ENCODE results near the gene CRTC3. TPM values are rescaled to one million over a fixed set of nuclear protein-coding genes. Genes with fewer than 3 reads are reported as not detected.

CRTC3 gene
- total and polyA plus RNA-seq, 5 donors from 2014 or later, result 27.5 to 110 (median 31.2) TPM

DNA sequence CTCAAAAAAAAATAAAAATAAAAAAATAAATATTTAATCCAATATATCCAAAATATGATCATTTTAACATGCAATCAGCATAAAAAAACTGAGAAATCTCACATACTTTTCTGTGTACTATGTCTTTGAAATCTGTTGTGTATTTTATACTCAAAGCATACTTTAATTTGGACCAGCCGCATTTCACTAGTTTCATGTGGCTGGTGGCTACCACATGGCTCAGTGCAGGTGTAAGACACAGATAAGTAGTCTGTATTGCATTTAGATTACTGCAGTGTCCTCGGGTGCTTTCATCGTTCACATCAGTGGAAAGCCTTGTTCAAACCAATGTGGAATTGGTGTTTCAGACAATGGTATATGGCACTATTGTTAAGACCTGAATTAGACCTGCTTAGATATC, 11.0 kb downstream of the CRTC3 start:
- DNase-seq, result no peak
- Histone ChIP-seq H3K9me3 (ENCODE audit: control insufficient read depth in 2 of 2, low read length in 2 of 2) (no peaks in the 10 kb centered on the region), H3K36me3 (ENCODE audit: control insufficient read depth, insufficient read depth, low read length) (peaks cover 8% of the 10 kb centered on the region), H3K4me3 (ENCODE audit: low read depth, low read length) (peak overlapping the region; percentile 73), H3K27me3 (ENCODE audit: control insufficient read depth, insufficient read depth, low read length) (no peaks in the 10 kb centered on the region), H3K4me1 (ENCODE audit: control insufficient read depth, insufficient read depth, low read length, poor library complexity, severe bottlenecking) (peaks cover 39% of the 10 kb centered on the region), H3K27ac (ENCODE audit: insufficient read depth, low read length, poor library complexity, severe bottlenecking) (peak overlapping the region; percentile 79)
- no peaks in the 10 kb centered on the region for H3K27me3 Mint-ChIP-seq
- H3K4me3 Mint-ChIP-seq, result peak overlapping the region; percentile 27 to 52 (median 42)
- peak overlapping the region; percentile 14 to 75 (median 36) for H3K27ac Mint-ChIP-seq
- H3K9me3 Mint-ChIP-seq, result no peaks in the 10 kb centered on the region
- H3K4me1 Mint-ChIP-seq, result peaks cover 18 to 89% (median 66%) of the 10 kb centered on the region in 4 donors
- ATAC-seq (ENCODE audit: low read depth in 2 of 2), result no peak
- peaks cover 31% of the 10 kb centered on the region for H3K36me3 Mint-ChIP-seq

- H3K4me1 ChIP-seq (ENCODE audit: control insufficient read depth, insufficient read depth, low read length, poor library complexity, severe bottlenecking), result peaks cover 33% of the 10 kb centered on the region
- Mint-ChIP-seq H3K36me3 (peaks cover 23% of the 10 kb centered on the region), H3K4me1 (peaks cover 21 to 76% (median 52%) of the 10 kb centered on the region in 4 donors), H3K9me3 (no peaks in the 10 kb centered on the region), H3K27me3 (no peaks in the 10 kb centered on the region), H3K27ac (peak overlapping the region; percentile 20 to 82 (median 51)), H3K4me3 (peak overlapping the region in 1 of 4 donors; percentile 30)
- peaks cover 8% of the 10 kb centered on the region for H3K36me3 ChIP-seq (ENCODE audit: control insufficient read depth, insufficient read depth, low read length)
- no peak for ATAC-seq (ENCODE audit: low read depth in 2 of 2)
- DNase-seq, result no peak
- H3K27me3 ChIP-seq (ENCODE audit: control insufficient read depth, insufficient read depth, low read length), result no peaks in the 10 kb centered on the region
- no peak overlapping the region for H3K27ac ChIP-seq (ENCODE audit: insufficient read depth, low read length, poor library complexity, severe bottlenecking)
- H3K9me3 ChIP-seq (ENCODE audit: control insufficient read depth in 2 of 2, low read length in 2 of 2), result no peaks in the 10 kb centered on the region
- H3K4me3 ChIP-seq (ENCODE audit: low read depth, low read length), result no peak overlapping the region
Observed at GRCh38 chr15:90545095-90545494, 15.4 kb downstream of the CRTC3 start.

GRCh38 chr15:90547540-90547939, 17.8 kb downstream of the CRTC3 start:
- Mint-ChIP-seq H3K4me1 (peaks cover 33 to 78% (median 56%) of the 10 kb centered on the region in 4 donors), H3K9me3 (no peaks in the 10 kb centered on the region), H3K27ac (peak overlapping the region; percentile 60 to 91 (median 77)), H3K4me3 (peak overlapping the region in 3 of 4 donors; percentile 30 to 71 (median 58)), H3K27me3 (no peaks in the 10 kb centered on the region), H3K36me3 (peaks cover 35% of the 10 kb centered on the region)
- Histone ChIP-seq H3K36me3 (ENCODE audit: control insufficient read depth, insufficient read depth, low read length) (peaks cover 20% of the 10 kb centered on the region), H3K27ac (ENCODE audit: insufficient read depth, low read length, poor library complexity, severe bottlenecking) (no peak overlapping the region), H3K9me3 (ENCODE audit: control insufficient read depth in 2 of 2, low read length in 2 of 2) (no peaks in the 10 kb centered on the region), H3K4me1 (ENCODE audit: control insufficient read depth, insufficient read depth, low read length, poor library complexity, severe bottlenecking) (peaks cover 14% of the 10 kb centered on the region), H3K27me3 (ENCODE audit: control insufficient read depth, insufficient read depth, low read length) (no peaks in the 10 kb centered on the region), H3K4me3 (ENCODE audit: low read depth, low read length) (peak overlapping the region; percentile 7)
- ATAC-seq (ENCODE audit: low read depth in 2 of 2), result peak; percentile 84 to 86
- peak in 1 of 3 donors; percentile 51 for DNase-seq

DNA sequence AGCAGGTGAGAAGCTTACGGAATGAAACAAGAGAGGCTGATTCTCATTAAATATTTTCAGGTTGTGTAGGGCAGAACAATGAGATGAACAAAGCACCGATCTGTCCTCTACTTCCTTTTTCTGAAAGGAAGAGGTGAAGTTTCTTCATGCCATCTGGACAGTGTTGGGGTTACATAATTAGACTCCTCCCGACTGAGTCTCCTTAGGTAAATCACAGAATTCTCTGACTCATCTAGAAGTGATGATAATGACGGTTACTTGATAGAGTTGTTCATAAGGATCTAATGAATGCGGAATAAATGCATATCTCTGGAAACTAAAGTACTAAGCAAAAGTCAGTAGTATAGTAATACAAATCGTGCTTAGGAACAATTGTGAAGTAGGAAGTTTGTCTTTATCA, 21.2 kb downstream of the CRTC3 start:
- Mint-ChIP-seq H3K9me3 (no peaks in the 10 kb centered on the region), H3K4me1 (peaks cover 39 to 70% (median 57%) of the 10 kb centered on the region in 4 donors), H3K36me3 (peaks cover 40% of the 10 kb centered on the region), H3K4me3 (peak overlapping the region in 1 of 4 donors; percentile 1), H3K27me3 (no peaks in the 10 kb centered on the region), H3K27ac (peak overlapping the region in 2 of 3 donors; percentile 26 to 59)
- H3K36me3 ChIP-seq (ENCODE audit: control insufficient read depth, insufficient read depth, low read length), result peaks cover 12% of the 10 kb centered on the region
- H3K4me3 ChIP-seq (ENCODE audit: low read depth, low read length), result no peak overlapping the region
- no peak for DNase-seq
- peaks cover 14% of the 10 kb centered on the region for H3K4me1 ChIP-seq (ENCODE audit: control insufficient read depth, insufficient read depth, low read length, poor library complexity, severe bottlenecking)
- ATAC-seq (ENCODE audit: low read depth in 2 of 2), result no peak
- no peak overlapping the region for H3K27ac ChIP-seq (ENCODE audit: insufficient read depth, low read length, poor library complexity, severe bottlenecking)
- H3K9me3 ChIP-seq (ENCODE audit: control insufficient read depth in 2 of 2, low read length in 2 of 2), result no peaks in the 10 kb centered on the region
- no peaks in the 10 kb centered on the region for H3K27me3 ChIP-seq (ENCODE audit: control insufficient read depth, insufficient read depth, low read length)

DNA sequence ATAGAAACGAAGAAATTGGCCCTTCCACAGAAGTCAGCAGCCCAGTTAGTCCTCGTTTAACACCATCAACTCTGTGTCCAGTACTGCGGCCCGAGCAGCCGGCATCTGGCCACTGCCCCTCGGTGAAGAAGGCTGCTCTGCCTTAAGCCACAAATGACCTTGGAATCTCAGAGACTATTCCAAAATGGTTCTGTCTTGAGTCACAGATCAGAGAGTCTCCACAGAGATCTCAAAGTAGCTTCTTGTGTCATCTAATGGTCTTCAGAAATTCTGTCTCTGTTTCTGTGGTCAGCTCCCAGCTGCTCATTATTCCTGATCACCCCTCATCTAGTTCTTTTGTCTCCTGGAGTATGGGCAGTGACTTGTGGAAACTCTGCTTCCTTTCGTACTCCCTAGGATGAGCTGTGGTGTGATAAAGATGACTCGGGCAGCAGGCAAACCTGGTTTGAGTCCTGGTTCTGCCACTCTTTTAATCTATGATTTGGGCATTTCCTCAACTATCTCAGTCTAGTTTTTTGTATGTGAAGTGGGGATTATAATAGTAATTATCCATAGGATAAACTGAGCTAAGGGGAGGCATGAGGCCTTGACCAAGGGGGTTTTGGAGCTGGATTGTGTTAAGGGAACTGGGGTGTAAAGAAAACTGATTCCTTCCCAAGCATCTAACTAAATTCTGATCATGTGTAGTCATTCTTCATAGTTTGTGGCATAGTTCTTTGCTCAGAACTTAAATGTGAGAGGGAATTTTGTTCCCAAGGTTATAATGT, 22.6 kb downstream of the CRTC3 start:
- no peak for DNase-seq

DNA sequence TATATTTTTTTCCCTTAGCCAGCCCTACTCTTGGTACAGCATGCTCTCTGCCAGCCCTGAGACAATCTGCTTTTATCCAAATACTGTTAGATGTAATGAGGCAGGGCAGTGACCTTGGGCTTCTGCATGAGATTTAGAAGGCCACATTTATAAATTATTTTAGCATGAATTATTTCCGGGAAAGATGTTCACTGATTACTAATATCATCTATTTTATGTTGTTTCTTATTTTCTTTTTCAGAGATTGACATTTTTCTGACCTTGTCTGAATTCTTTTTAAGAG, 23.1 kb downstream of the CRTC3 start:
- Histone ChIP-seq H3K27ac (ENCODE audit: insufficient read depth, low read length, poor library complexity, severe bottlenecking) (no peak overlapping the region), H3K27me3 (ENCODE audit: control insufficient read depth, insufficient read depth, low read length) (no peaks in the 10 kb centered on the region), H3K4me1 (ENCODE audit: control insufficient read depth, insufficient read depth, low read length, poor library complexity, severe bottlenecking) (peaks cover 11% of the 10 kb centered on the region), H3K9me3 (ENCODE audit: control insufficient read depth in 2 of 2, low read length in 2 of 2) (no peaks in the 10 kb centered on the region), H3K36me3 (ENCODE audit: control insufficient read depth, insufficient read depth, low read length) (peaks cover 12% of the 10 kb centered on the region), H3K4me3 (ENCODE audit: low read depth, low read length) (no peak overlapping the region)
- H3K4me1 Mint-ChIP-seq, result peaks cover 38 to 70% (median 59%) of the 10 kb centered on the region in 4 donors
- H3K4me3 Mint-ChIP-seq, result no peak overlapping the region
- H3K36me3 Mint-ChIP-seq, result peaks cover 34% of the 10 kb centered on the region
- H3K27ac Mint-ChIP-seq, result peak overlapping the region in 1 of 3 donors; percentile 44
- DNase-seq, result no peak
- H3K9me3 Mint-ChIP-seq, result no peaks in the 10 kb centered on the region
- H3K27me3 Mint-ChIP-seq, result no peaks in the 10 kb centered on the region
- ATAC-seq (ENCODE audit: low read depth in 2 of 2), result no peak

More for the DNA sequence above, 22.6 kb downstream of the CRTC3 start:
- Mint-ChIP-seq H3K9me3 (no peaks in the 10 kb centered on the region), H3K36me3 (peaks cover 37% of the 10 kb centered on the region), H3K27me3 (no peaks in the 10 kb centered on the region), H3K4me1 (peaks cover 40 to 70% (median 59%) of the 10 kb centered on the region in 4 donors), H3K4me3 (no peak overlapping the region), H3K27ac (peak overlapping the region in 2 of 3 donors; percentile 44 to 77)
- no peaks in the 10 kb centered on the region for H3K27me3 ChIP-seq (ENCODE audit: control insufficient read depth, insufficient read depth, low read length)
- no peak overlapping the region for H3K4me3 ChIP-seq (ENCODE audit: low read depth, low read length)
- peaks cover 12% of the 10 kb centered on the region for H3K36me3 ChIP-seq (ENCODE audit: control insufficient read depth, insufficient read depth, low read length)
- ATAC-seq (ENCODE audit: low read depth in 2 of 2), result no peak
- H3K9me3 ChIP-seq (ENCODE audit: control insufficient read depth in 2 of 2, low read length in 2 of 2), result no peaks in the 10 kb centered on the region
- peaks cover 16% of the 10 kb centered on the region for H3K4me1 ChIP-seq (ENCODE audit: control insufficient read depth, insufficient read depth, low read length, poor library complexity, severe bottlenecking)
- H3K27ac ChIP-seq (ENCODE audit: insufficient read depth, low read length, poor library complexity, severe bottlenecking), result no peak overlapping the region

DNA sequence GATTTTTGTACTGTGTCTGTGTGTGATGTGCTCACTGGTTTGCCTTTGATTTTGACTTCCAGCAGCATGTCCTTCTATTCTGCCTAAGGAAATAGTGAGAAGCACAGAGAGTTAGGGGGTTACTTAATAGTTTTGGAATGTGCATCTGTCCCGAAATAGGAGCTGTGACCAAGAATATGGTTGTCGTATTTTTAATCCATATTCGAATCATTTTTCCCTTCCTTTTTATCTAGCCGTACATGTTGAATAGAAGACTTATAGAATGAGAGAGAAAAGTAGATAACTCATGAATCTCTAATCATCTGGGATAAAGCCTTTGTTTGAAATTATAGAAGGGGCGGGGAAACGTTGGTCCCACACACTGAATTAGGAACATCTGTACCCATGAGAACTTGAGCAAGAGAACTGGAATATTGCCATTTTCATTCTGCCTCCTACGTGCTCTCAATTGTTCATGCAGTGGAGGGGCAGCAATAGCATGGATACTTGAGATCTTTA, 23.6 kb downstream of the CRTC3 start:
- Mint-ChIP-seq H3K4me3 (no peak overlapping the region), H3K27ac (peak overlapping the region in 2 of 3 donors; percentile 7 to 52), H3K36me3 (peaks cover 38% of the 10 kb centered on the region), H3K4me1 (peaks cover 42 to 70% (median 58%) of the 10 kb centered on the region in 4 donors), H3K27me3 (no peaks in the 10 kb centered on the region), H3K9me3 (no peaks in the 10 kb centered on the region)
- H3K4me1 ChIP-seq (ENCODE audit: control insufficient read depth, insufficient read depth, low read length, poor library complexity, severe bottlenecking), result peaks cover 6% of the 10 kb centered on the region
- DNase-seq (no peak), ATAC-seq (ENCODE audit: low read depth in 2 of 2) (no peak)
- no peak overlapping the region for H3K27ac ChIP-seq (ENCODE audit: insufficient read depth, low read length, poor library complexity, severe bottlenecking)
- no peaks in the 10 kb centered on the region for H3K27me3 ChIP-seq (ENCODE audit: control insufficient read depth, insufficient read depth, low read length)
- peaks cover 12% of the 10 kb centered on the region for H3K36me3 ChIP-seq (ENCODE audit: control insufficient read depth, insufficient read depth, low read length)
- H3K9me3 ChIP-seq (ENCODE audit: control insufficient read depth in 2 of 2, low read length in 2 of 2), result no peaks in the 10 kb centered on the region
- H3K4me3 ChIP-seq (ENCODE audit: low read depth, low read length), result no peak overlapping the region

Measured in CD4-positive, CD25-positive, alpha-beta regulatory T cell (primary cell).